NCI-H1436 (cell line): ENCODE measurements around the gene NAA80.
A peak's percentile ranks its signal among the peaks of the same experiment; 100 is the strongest.

Experiments used
- DNase-seq: peaks from one replicate; lab custom pipeline; 2025; lab: John Stamatoyannopoulos, UW

The NAA80 gene

GRCh38 chr3:50258029-50258680 is 41.0 kb downstream of the NAA80 start:
- no peak for DNase-seq

GRCh38 chr3:50256978-50257890 is 42.0 kb downstream of the NAA80 start:
- no peak for DNase-seq

- peak; percentile 64 for DNase-seq
Observed at GRCh38 chr3:50255251-50255615, 44.0 kb downstream of the NAA80 start.

- no peak for DNase-seq
Observed at GRCh38 chr3:50254577-50255250, 44.5 kb downstream of the NAA80 start.

GRCh38 chr3:50251220-50251619 is 48.0 kb downstream of the NAA80 start:
- DNase-seq, result no peak

GRCh38 chr3:50250514-50250913 is 48.7 kb downstream of the NAA80 start:
- DNase-seq, result no peak

- DNase-seq, result no peak
Observed at GRCh38 chr3:50249457-50249856, 49.7 kb downstream of the NAA80 start.

- no peak for DNase-seq
Observed at GRCh38 chr3:50248387-50248786, 50.8 kb downstream of the NAA80 start.

- DNase-seq, result no peak
Observed at GRCh38 chr3:50246517-50246954, 52.7 kb downstream of the NAA80 start.
